ENCODE results near the gene VRK1. TPM values are rescaled to one million over a fixed set of nuclear protein-coding genes. Genes with fewer than 3 reads are reported as not detected.

Gene VRK1
- polyA plus RNA-seq, 3 donors = 5.5 to 14.3 (median 13.2) TPM

DNA sequence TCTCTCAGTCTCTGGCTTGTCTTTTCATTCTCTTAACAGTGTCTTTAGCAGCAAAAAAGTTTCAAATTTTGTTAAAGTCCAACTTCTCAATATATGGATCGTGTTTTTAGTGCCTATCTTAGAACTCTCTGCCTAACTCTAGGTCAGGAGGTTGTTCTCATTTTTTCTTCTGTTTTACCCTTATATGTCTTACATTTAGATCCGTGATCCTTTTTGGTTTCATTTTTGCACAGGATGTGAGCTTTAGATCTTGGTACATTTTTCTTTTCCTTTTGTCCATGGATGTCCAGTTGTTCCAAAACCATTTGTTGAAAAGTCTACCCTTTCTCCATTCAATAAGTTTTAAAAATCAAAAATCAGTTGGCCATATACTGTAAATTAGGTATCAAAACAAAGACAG lies 6.8 kb downstream of the VRK1 start:
- Histone ChIP-seq H4K20me1 (ENCODE audit: insufficient read depth, low read length) (no peaks in the 10 kb centered on the region), H3K4me2 (replicated peaks; ENCODE audit: extremely low read depth, low read length, poor library complexity, severe bottlenecking) (peak overlapping the region; percentile 18), H3K36me3 (replicated peaks in 1 of 2; ENCODE audit: control insufficient read depth in 1 of 2, insufficient read depth in 2 of 2, low read length in 2 of 2) (no peaks in the 10 kb centered on the region), H3K27me3 (ENCODE audit: control insufficient read depth in 2 of 2, insufficient read depth in 2 of 2, low read length in 2 of 2) (no peaks in the 10 kb centered on the region), H3K79me2 (ENCODE audit: insufficient read depth, low read length) (peaks cover 93% of the 10 kb centered on the region), H3K9me3 (replicated peaks in 1 of 2; ENCODE audit: control insufficient read depth in 1 of 2, insufficient read depth in 1 of 2, low read length in 2 of 2) (no peaks in the 10 kb centered on the region), H3K4me1 (ENCODE audit: control insufficient read depth in 1 of 2, insufficient read depth in 2 of 2, low read length in 2 of 2) (peaks cover 3 to 20% of the 10 kb centered on the region in 2 donors), H3K27ac (ENCODE audit: low read depth in 1 of 2, low read length in 2 of 2) (peak overlapping the region in 1 of 2 donors; percentile 17), H3K4me3 (replicated peaks in 1 of 3; ENCODE audit: low read depth in 2 of 3, low read length in 3 of 3) (no peak overlapping the region), H3K9ac (ENCODE audit: insufficient read depth, low read length, poor library complexity, severe bottlenecking) (no peak overlapping the region), H2AFZ (ENCODE audit: insufficient read depth, low read depth, low read length, poor library complexity, severe bottlenecking) (no peak overlapping the region)
- H3K4me1 Mint-ChIP-seq = peaks cover 42% of the 10 kb centered on the region
- peak overlapping the region in 3 of 7 donors; percentile 3 to 39 (median 12) for H3K27ac Mint-ChIP-seq
- DNase-seq = no peak
- no peaks in the 10 kb centered on the region for H3K27me3 Mint-ChIP-seq (ENCODE audit: low read depth in 3 of 3)
- peaks cover 0 to 2% (median 0%) of the 10 kb centered on the region in 7 donors for H3K9me3 Mint-ChIP-seq
- intact Hi-C loops (cut with micrococcal nuclease) = no loop called here
- H3K4me3 Mint-ChIP-seq = peak overlapping the region in 1 of 2 donors; percentile 17
- H3K36me3 Mint-ChIP-seq = peaks cover 0 to 2% of the 10 kb centered on the region in 2 donors
- TF ChIP-seq, protein P1, sequence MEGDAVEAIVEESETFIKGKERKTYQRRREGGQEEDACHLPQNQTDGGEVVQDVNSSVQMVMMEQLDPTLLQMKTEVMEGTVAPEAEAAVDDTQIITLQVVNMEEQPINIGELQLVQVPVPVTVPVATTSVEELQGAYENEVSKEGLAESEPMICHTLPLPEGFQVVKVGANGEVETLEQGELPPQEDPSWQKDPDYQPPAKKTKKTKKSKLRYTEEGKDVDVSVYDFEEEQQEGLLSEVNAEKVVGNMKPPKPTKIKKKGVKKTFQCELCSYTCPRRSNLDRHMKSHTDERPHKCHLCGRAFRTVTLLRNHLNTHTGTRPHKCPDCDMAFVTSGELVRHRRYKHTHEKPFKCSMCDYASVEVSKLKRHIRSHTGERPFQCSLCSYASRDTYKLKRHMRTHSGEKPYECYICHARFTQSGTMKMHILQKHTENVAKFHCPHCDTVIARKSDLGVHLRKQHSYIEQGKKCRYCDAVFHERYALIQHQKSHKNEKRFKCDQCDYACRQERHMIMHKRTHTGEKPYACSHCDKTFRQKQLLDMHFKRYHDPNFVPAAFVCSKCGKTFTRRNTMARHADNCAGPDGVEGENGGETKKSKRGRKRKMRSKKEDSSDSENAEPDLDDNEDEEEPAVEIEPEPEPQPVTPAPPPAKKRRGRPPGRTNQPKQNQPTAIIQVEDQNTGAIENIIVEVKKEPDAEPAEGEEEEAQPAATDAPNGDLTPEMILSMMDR (IDR thresholded peaks at IDR 0.05) = no peak
- WGBS (ENCODE audit: insufficient coverage) = no CpG with 5 or more reads among the region's 2 CpGs

DNA sequence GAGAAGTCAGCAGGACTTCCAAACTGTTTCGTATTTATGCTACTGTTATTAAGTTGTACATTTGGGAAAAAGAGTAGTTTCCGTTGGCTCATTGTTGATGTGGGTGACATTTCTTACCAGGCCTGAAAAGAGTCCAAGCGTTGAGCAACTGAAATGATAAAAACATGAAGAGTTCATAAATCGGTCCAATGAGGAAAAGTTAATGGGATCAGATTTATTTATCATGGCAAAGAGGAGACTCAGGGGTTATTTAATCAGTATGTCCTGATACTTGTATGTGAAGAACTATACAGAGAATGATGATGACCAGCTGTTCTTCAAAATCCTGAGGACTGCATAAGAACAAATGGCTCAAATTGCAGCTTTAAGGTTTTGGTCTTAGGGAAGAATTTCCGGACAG lies 7.7 kb downstream of the VRK1 start:
- Histone ChIP-seq H3K4me3 (replicated peaks in 1 of 3; ENCODE audit: low read depth in 2 of 3, low read length in 3 of 3) (no peak overlapping the region), H3K9me3 (replicated peaks in 1 of 2; ENCODE audit: control insufficient read depth in 1 of 2, insufficient read depth in 1 of 2, low read length in 2 of 2) (no peaks in the 10 kb centered on the region), H3K79me2 (ENCODE audit: insufficient read depth, low read length) (peaks cover 93% of the 10 kb centered on the region), H3K27ac (ENCODE audit: low read depth in 1 of 2, low read length in 2 of 2) (no peak overlapping the region), H3K27me3 (ENCODE audit: control insufficient read depth in 2 of 2, insufficient read depth in 2 of 2, low read length in 2 of 2) (no peaks in the 10 kb centered on the region), H3K9ac (ENCODE audit: insufficient read depth, low read length, poor library complexity, severe bottlenecking) (no peak overlapping the region), H4K20me1 (ENCODE audit: insufficient read depth, low read length) (no peaks in the 10 kb centered on the region), H3K4me1 (ENCODE audit: control insufficient read depth in 1 of 2, insufficient read depth in 2 of 2, low read length in 2 of 2) (peaks cover 3 to 20% of the 10 kb centered on the region in 2 donors), H3K36me3 (replicated peaks in 1 of 2; ENCODE audit: control insufficient read depth in 1 of 2, insufficient read depth in 2 of 2, low read length in 2 of 2) (no peaks in the 10 kb centered on the region), H2AFZ (ENCODE audit: insufficient read depth, low read depth, low read length, poor library complexity, severe bottlenecking) (no peak overlapping the region), H3K4me2 (replicated peaks; ENCODE audit: extremely low read depth, low read length, poor library complexity, severe bottlenecking) (no peak overlapping the region)
- no peak overlapping the region for H3K4me3 Mint-ChIP-seq
- H3K27ac Mint-ChIP-seq = no peak overlapping the region
- WGBS (ENCODE audit: insufficient coverage) = 88% methylated on average over 4 of the region's 5 CpGs
- no peak for DNase-seq
- peaks cover 0 to 2% (median 0%) of the 10 kb centered on the region in 7 donors for H3K9me3 Mint-ChIP-seq
- TF ChIP-seq, protein P1 (IDR thresholded peaks at IDR 0.05) = no peak
- H3K27me3 Mint-ChIP-seq (ENCODE audit: low read depth in 3 of 3) = no peaks in the 10 kb centered on the region
- peaks cover 0 to 7% of the 10 kb centered on the region in 2 donors for H3K36me3 Mint-ChIP-seq
- peaks cover 42% of the 10 kb centered on the region for H3K4me1 Mint-ChIP-seq
- intact Hi-C loops (cut with micrococcal nuclease) = no loop called here

Measured in CD14-positive monocyte (primary cell).